ENCODE data around the gene WDR11.

DNA sequence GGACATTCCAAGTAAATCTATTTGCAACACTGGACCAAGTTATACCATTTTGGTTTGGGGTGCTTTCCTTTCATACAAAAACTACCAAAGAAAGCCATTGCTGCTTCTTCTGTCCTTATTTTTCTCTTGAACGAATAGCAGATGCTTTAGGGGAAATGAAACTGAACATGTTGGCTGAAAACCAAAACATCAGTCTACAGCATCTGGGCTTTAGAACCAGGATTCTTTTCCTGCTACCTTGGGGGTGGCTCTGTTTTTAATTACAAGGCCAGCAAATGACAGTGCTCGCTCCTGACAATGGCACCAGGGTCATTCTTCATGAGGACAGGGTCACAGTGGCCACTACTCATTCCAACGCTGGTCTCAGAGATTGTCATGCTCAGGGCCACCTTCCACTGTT lies 80.3 kb downstream of the WDR11 start:
- TF ChIP-seq, protein P1, sequence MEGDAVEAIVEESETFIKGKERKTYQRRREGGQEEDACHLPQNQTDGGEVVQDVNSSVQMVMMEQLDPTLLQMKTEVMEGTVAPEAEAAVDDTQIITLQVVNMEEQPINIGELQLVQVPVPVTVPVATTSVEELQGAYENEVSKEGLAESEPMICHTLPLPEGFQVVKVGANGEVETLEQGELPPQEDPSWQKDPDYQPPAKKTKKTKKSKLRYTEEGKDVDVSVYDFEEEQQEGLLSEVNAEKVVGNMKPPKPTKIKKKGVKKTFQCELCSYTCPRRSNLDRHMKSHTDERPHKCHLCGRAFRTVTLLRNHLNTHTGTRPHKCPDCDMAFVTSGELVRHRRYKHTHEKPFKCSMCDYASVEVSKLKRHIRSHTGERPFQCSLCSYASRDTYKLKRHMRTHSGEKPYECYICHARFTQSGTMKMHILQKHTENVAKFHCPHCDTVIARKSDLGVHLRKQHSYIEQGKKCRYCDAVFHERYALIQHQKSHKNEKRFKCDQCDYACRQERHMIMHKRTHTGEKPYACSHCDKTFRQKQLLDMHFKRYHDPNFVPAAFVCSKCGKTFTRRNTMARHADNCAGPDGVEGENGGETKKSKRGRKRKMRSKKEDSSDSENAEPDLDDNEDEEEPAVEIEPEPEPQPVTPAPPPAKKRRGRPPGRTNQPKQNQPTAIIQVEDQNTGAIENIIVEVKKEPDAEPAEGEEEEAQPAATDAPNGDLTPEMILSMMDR (IDR thresholded peaks at IDR 0.05) = no peak
- TF ChIP-seq POLR2A (IDR thresholded peaks at IDR 0.05) (no peak), POLR2AphosphoS5 (IDR thresholded peaks at IDR 0.05) (no peak)

All from prostate gland (tissue), 2 donors.